ENCODE measurements around the gene FBRS.

DNA sequence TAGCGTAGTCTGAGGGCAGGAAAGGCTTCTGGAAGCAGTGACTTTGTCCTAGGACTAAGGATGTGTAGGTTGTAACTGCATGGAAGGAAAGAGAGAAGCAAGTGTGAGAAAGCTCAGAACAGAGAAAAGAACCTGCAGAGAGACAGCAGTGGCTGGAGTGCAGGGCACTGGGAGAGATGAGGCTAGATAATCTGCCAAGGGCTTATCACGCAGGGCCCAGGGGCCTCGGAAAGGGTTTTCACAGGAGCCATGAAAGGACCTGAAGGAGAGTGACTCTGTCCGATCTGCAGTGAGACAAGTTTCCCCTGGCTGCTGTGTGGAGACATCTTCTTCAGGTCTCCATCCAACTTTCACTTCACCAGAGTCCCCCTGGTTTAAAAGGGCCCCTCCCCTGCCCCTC, 33.7 kb downstream of the FBRS start:
- TF ChIP-seq CTCF (IDR thresholded peaks at IDR 0.05) (no peak), POLR2A (IDR thresholded peaks at IDR 0.05) (no peak)

Data from testis (tissue), 2 donors.